Left ventricle myocardium superior (tissue), 1 donor: ENCODE results near the gene CTDNEP1. TPM values are rescaled to one million over a fixed set of nuclear protein-coding genes. Genes with fewer than 3 reads are reported as not detected.

Source experiments
- ATAC-seq: fragments of 200-7000 bp; cut with Tn5 transposase; one replicate; pipeline ENCODE4 v1.9.1; 2020; ENCODE audit warnings: mild to moderate bottlenecking, moderate library complexity
- DNase-seq: peaks from one replicate; pipeline ENCODE4 v3.0.0-alpha.2; 2020
- intact Hi-C: fragments of 100-400 bp; cut with micrococcal nuclease; formaldehyde crosslinking; loops from one replicate; pipeline ENCODE4 v1.11.0; 2022
- microRNA-seq: library from miRNA; unstranded; fragments of <30 nt; microRNA quantifications from one replicate; pipeline ENCODE4 v1.2.0, GENCODE V29; 2020; ENCODE audit warnings: borderline number of aligned reads
- total RNA-seq: library from RNA; stranded (reverse); fragmentation: NEBNext Ultra II Directional; extraction: Animal tissue kit (Norgen Biotek cat#: 25700); gene quantifications from one replicate; pipeline ENCODE4 v1.2.1, GENCODE V29; 2021
- donor health status: DM: no; HTN: yes; CAD: no; lungs with severe emphysema.

Gene CTDNEP1
- total RNA-seq, 1 donor from 2014 or later = 122 TPM

GRCh38 chr17:7207120-7208001, 44.2 kb downstream of the CTDNEP1 start:
- intact Hi-C loops = no loop called here
- DNase-seq (peak; percentile 33), ATAC-seq (no peak)

GRCh38 chr17:7205561-7205960, 46.0 kb downstream of the CTDNEP1 start:
- intact Hi-C loops = no loop called here
- ATAC-seq (no peak), DNase-seq (no peak)

GRCh38 chr17:7204828-7205461, 46.6 kb downstream of the CTDNEP1 start:
- peak; percentile 91 for ATAC-seq
- peak; percentile 93 for DNase-seq
- intact Hi-C loops = no loop called here

- intact Hi-C loops = no loop called here
- no peak for DNase-seq
- no peak for ATAC-seq
Observed at GRCh38 chr17:7204336-7204735, 47.2 kb downstream of the CTDNEP1 start.

- no peak for DNase-seq
- intact Hi-C loops = no loop called here
- ATAC-seq = no peak
Observed at GRCh38 chr17:7203391-7203790, 48.1 kb downstream of the CTDNEP1 start.

- peak; percentile 21 for DNase-seq
- intact Hi-C loops = no loop called here
- ATAC-seq = no peak
Observed at GRCh38 chr17:7196651-7197401, 54.7 kb downstream of the CTDNEP1 start.

GRCh38 chr17:7195971-7196370, 55.6 kb downstream of the CTDNEP1 start:
- ATAC-seq (no peak), DNase-seq (no peak)
- intact Hi-C loops = no loop called here

Small RNA genes within 50 kb of the gene (microRNA-seq; reads per million reads assigned to microRNA genes)
- 1,005 reads per million, percentile 76 among the genes with 10 or more reads in this experiment for gene MIR324

Other genes with a start within 250 kb of the CTDNEP1 start
- gene RNASEK, start 239.1 kb downstream of the CTDNEP1 start, total RNA-seq = 174 TPM
- 13.1 TPM for gene BCL6B, start 228.7 kb downstream of the CTDNEP1 start, total RNA-seq
- 1.2 TPM for gene SLC16A13, start 215.7 kb downstream of the CTDNEP1 start, total RNA-seq
- 0.47 TPM for gene SLC16A11, start 207.6 kb downstream of the CTDNEP1 start, total RNA-seq
- 4.4 TPM for gene CLEC10A, start 171.5 kb downstream of the CTDNEP1 start, total RNA-seq
- 0.30 TPM for gene ASGR2, start 136.9 kb downstream of the CTDNEP1 start, total RNA-seq
- 0.30 TPM for gene ASGR1, start 72.4 kb downstream of the CTDNEP1 start, total RNA-seq
- gene DLG4, start 31.9 kb downstream of the CTDNEP1 start, total RNA-seq = 21.3 TPM
- 2,270 TPM for gene ACADVL, start 31.8 kb downstream of the CTDNEP1 start, total RNA-seq
- 23.5 TPM for gene DVL2, start 17.2 kb downstream of the CTDNEP1 start, total RNA-seq
- gene PHF23, start 12.3 kb downstream of the CTDNEP1 start, total RNA-seq = 29.4 TPM
- gene GABARAP, start 9.3 kb downstream of the CTDNEP1 start, total RNA-seq = 456 TPM
- gene ELP5, start 481 bp upstream of the CTDNEP1 start, total RNA-seq = 85.3 TPM
- 1.8 TPM for gene CLDN7, start 10.7 kb upstream of the CTDNEP1 start, total RNA-seq
- gene SLC2A4, start 30.0 kb upstream of the CTDNEP1 start, total RNA-seq = 170 TPM
- gene YBX2, start 42.9 kb upstream of the CTDNEP1 start, total RNA-seq = 0.77 TPM
- gene EIF5A, start 55.9 kb upstream of the CTDNEP1 start, total RNA-seq = 311 TPM
- 75.0 TPM for gene GPS2, start 63.6 kb upstream of the CTDNEP1 start, total RNA-seq
- 34.7 TPM for gene NEURL4, start 77.6 kb upstream of the CTDNEP1 start, total RNA-seq
- 17.3 TPM for gene ACAP1, start 84.8 kb upstream of the CTDNEP1 start, total RNA-seq
- 3.6 TPM for gene KCTD11, start 100.4 kb upstream of the CTDNEP1 start, total RNA-seq
- gene TMEM95, start 103.4 kb upstream of the CTDNEP1 start, total RNA-seq = not detected
- 2.2 TPM for gene TNK1, start 129.4 kb upstream of the CTDNEP1 start, total RNA-seq
- 16.1 TPM for gene PLSCR3, start 142.8 kb upstream of the CTDNEP1 start, total RNA-seq
- 53.5 TPM for gene TMEM256, start 152.4 kb upstream of the CTDNEP1 start, total RNA-seq
- gene NLGN2, start 156.1 kb upstream of the CTDNEP1 start, total RNA-seq = 6.5 TPM
- gene SPEM1, start 168.6 kb upstream of the CTDNEP1 start, total RNA-seq = not detected
- gene SPEM2, start 173.9 kb upstream of the CTDNEP1 start, total RNA-seq = not detected
- gene SPEM3, start 177.1 kb upstream of the CTDNEP1 start, total RNA-seq = not detected
- 2.1 TPM for gene TMEM102, start 183.7 kb upstream of the CTDNEP1 start, total RNA-seq
- gene FGF11, start 187.8 kb upstream of the CTDNEP1 start, total RNA-seq = 13.8 TPM
- 9.6 TPM for gene CHRNB1, start 193.3 kb upstream of the CTDNEP1 start, total RNA-seq
- 70.9 TPM for gene ZBTB4, start 227.9 kb upstream of the CTDNEP1 start, total RNA-seq
- not detected for gene SLC35G6, start 229.7 kb upstream of the CTDNEP1 start, total RNA-seq
- 39.1 TPM for gene POLR2A, start 232.6 kb upstream of the CTDNEP1 start, total RNA-seq